Smooth muscle cell (in vitro differentiated cells): ENCODE data around the gene MYO1E. TPM values are rescaled to one million over a fixed set of nuclear protein-coding genes. Genes with fewer than 3 reads are reported as not detected.
A peak's percentile ranks its signal among the peaks of the same experiment; 100 is the strongest.

ENCODE experiments used
- DNase-seq: peaks from one replicate; lab custom pipeline; 2025; ENCODE audit not compliant: unreplicated experiment; lab: John Stamatoyannopoulos, UW
- H2AFZ ChIP-seq: fragments of 200-600 bp; sonication (generic); 2 replicates; pipeline ENCODE4 v1.6.0; 2016; ENCODE audit warnings: antibody characterized with exemption, low read depth, mild to moderate bottlenecking
- H3F3A ChIP-seq: fragments of 200-600 bp; sonication (generic); 2 replicates; pipeline ENCODE4 v1.6.0; 2017; ENCODE audit warnings: antibody characterized with exemption, low read depth
- H3K27ac ChIP-seq: fragments of 200-600 bp; sonication (generic); 2 replicates; pipeline ENCODE4 v1.5.1; 2016; ENCODE audit warnings: low read depth, mild to moderate bottlenecking
- H3K27me3 ChIP-seq: fragments of 200-600 bp; sonication (generic); 2 replicates; pipeline ENCODE4 v1.6.1; 2016; ENCODE audit warnings: low read depth, mild to moderate bottlenecking
- H3K36me3 ChIP-seq: fragments of 200-600 bp; sonication (generic); 2 replicates; pipeline ENCODE4 v1.5.1; 2016; ENCODE audit warnings: low read depth
- H3K4me1 ChIP-seq: fragments of 200-600 bp; sonication (generic); 2 replicates; pipeline ENCODE4 v1.5.1; 2016; ENCODE audit warnings: low read depth
- H3K4me2 ChIP-seq: fragments of 200-600 bp; sonication (generic); 2 replicates; pipeline ENCODE4 v1.6.0; 2016; ENCODE audit warnings: mild to moderate bottlenecking
- H3K4me3 ChIP-seq: fragments of 200-600 bp; sonication (generic); 2 replicates; pipeline ENCODE4 v1.5.1; 2016; ENCODE audit warnings: mild to moderate bottlenecking
- H3K79me2 ChIP-seq: fragments of 200-600 bp; sonication (generic); 2 replicates; pipeline ENCODE4 v1.6.0; 2016; ENCODE audit warnings: low read depth, mild to moderate bottlenecking
- H3K9ac ChIP-seq: fragments of 200-600 bp; sonication (generic); 2 replicates; pipeline ENCODE4 v1.6.0; 2016; ENCODE audit warnings: low read depth
- H3K9me3 ChIP-seq: fragments of 200-600 bp; sonication (generic); replicated peaks from 2 replicates; pipeline ENCODE4 v1.5.1; 2016; ENCODE audit warnings: low read depth
- H4K20me1 ChIP-seq: fragments of 200-600 bp; sonication (generic); 2 replicates; pipeline ENCODE4 v1.6.0; 2016; ENCODE audit warnings: low read depth
- WGBS: methylation state at CpG from one replicate; pipeline ENCODE4 v1.1.7; 2016; ENCODE audit warnings: low lambda C conversion rate; 5-methylcytosine and 5-hydroxymethylcytosine counted together
- polyA plus RNA-seq: library from polyadenylated mRNA; unstranded; fragments of >200 nt; fragmentation: Nextera tagmentation; extraction: Ambion mirVana; gene quantifications from 2 replicates; pipeline ENCODE4 v1.2.1, GENCODE V29; 2016
- total RNA-seq: library from RNA; depleted of rRNA; stranded (reverse); fragments of >200 nt; gene quantifications from 2 replicates; pipeline ENCODE4 v1.2.3, GENCODE V29; 2014
- TF ChIP-seq, protein P1 (sequence below): fragments of 200-600 bp; sonication (generic); IDR thresholded peaks from 2 replicates; pipeline ENCODE4 v1.5.1; 2017; ENCODE audit warnings: borderline replicate concordance, mild to moderate bottlenecking, antibody characterized with exemption; ENCODE audit not compliant: insufficient read depth, poor library complexity, severe bottlenecking

The MYO1E gene
- total and polyA plus RNA-seq, 2 experiments from 2014 or later = 50.0 to 54.5 TPM

DNA sequence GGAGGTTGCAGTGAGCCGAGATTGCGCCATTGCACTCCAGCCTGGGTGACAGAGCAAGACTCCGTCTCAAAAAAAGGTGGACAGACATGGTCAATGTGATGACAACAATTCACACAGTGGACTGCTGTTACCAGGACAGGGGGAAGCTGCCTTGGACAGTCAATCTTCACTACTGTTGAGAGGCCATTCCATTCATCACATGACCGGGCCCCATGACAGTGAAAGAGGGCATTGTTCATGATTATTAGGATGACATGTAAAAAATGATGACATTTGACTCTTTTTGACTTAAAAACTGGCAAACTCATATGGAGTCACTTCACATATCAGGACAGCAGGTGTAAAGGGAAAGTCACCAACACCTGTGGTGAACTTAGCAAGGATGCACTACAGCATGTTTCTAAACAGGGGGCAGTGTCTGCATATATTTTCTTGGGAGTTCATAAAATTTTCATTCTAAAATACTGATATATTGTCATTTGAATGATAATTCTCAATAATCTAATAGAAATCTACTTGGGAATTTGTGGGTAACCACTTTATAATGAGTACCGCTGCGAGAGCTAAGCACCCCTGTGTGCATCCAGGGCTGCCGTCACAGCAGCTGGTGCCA, 200.3 kb downstream of the MYO1E start:
- no peak overlapping the region for H2AFZ ChIP-seq
- 97% methylated on average over 7 of the region's 7 CpGs for WGBS
- H3K27me3 ChIP-seq = no peaks in the 10 kb centered on the region
- peaks cover 9% of the 10 kb centered on the region for H3K36me3 ChIP-seq
- no peaks in the 10 kb centered on the region for H3K79me2 ChIP-seq
- H3K27ac ChIP-seq = no peak overlapping the region
- peaks cover 37% of the 10 kb centered on the region for H3F3A ChIP-seq
- no peaks in the 10 kb centered on the region for H3K9me3 ChIP-seq
- no peaks in the 10 kb centered on the region for H4K20me1 ChIP-seq
- TF ChIP-seq, protein P1, sequence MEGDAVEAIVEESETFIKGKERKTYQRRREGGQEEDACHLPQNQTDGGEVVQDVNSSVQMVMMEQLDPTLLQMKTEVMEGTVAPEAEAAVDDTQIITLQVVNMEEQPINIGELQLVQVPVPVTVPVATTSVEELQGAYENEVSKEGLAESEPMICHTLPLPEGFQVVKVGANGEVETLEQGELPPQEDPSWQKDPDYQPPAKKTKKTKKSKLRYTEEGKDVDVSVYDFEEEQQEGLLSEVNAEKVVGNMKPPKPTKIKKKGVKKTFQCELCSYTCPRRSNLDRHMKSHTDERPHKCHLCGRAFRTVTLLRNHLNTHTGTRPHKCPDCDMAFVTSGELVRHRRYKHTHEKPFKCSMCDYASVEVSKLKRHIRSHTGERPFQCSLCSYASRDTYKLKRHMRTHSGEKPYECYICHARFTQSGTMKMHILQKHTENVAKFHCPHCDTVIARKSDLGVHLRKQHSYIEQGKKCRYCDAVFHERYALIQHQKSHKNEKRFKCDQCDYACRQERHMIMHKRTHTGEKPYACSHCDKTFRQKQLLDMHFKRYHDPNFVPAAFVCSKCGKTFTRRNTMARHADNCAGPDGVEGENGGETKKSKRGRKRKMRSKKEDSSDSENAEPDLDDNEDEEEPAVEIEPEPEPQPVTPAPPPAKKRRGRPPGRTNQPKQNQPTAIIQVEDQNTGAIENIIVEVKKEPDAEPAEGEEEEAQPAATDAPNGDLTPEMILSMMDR = no peak
- DNase-seq = no peak
- H3K4me2 ChIP-seq = no peak overlapping the region
- peaks cover 22% of the 10 kb centered on the region for H3K4me1 ChIP-seq
- no peak overlapping the region for H3K4me3 ChIP-seq
- H3K9ac ChIP-seq = no peak overlapping the region

DNA sequence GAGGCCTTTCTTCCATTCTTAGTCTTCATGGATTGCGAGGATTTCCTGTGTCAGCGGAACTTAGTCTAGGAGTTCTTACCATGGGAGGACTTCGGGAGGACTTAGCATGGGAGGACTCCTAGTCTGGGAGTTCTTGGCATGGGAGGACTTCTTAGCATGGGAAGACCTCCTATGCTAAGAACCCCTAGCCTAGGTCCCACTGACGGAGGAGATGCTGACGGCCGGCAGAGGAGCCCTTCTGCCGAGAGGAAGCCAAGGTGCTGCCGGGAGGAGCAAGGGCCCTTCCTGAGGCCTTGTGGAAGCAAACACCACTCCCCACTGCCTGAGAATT, 201.6 kb downstream of the MYO1E start:
- peaks cover 9% of the 10 kb centered on the region for H3K36me3 ChIP-seq
- peak overlapping the region; percentile 35 for H3K4me2 ChIP-seq
- no peaks in the 10 kb centered on the region for H4K20me1 ChIP-seq
- WGBS = 87% methylated on average over 8 of the region's 8 CpGs
- H3K9me3 ChIP-seq = no peaks in the 10 kb centered on the region
- H3K4me3 ChIP-seq = no peak overlapping the region
- H2AFZ ChIP-seq = no peak overlapping the region
- peaks cover 25% of the 10 kb centered on the region for H3K4me1 ChIP-seq
- peak overlapping the region; percentile 95 for H3K27ac ChIP-seq
- TF ChIP-seq, protein P1 = no peak
- no peaks in the 10 kb centered on the region for H3K27me3 ChIP-seq
- H3K79me2 ChIP-seq = no peaks in the 10 kb centered on the region
- H3F3A ChIP-seq = peaks cover 37% of the 10 kb centered on the region
- no peak overlapping the region for H3K9ac ChIP-seq
- no peak for DNase-seq

DNA sequence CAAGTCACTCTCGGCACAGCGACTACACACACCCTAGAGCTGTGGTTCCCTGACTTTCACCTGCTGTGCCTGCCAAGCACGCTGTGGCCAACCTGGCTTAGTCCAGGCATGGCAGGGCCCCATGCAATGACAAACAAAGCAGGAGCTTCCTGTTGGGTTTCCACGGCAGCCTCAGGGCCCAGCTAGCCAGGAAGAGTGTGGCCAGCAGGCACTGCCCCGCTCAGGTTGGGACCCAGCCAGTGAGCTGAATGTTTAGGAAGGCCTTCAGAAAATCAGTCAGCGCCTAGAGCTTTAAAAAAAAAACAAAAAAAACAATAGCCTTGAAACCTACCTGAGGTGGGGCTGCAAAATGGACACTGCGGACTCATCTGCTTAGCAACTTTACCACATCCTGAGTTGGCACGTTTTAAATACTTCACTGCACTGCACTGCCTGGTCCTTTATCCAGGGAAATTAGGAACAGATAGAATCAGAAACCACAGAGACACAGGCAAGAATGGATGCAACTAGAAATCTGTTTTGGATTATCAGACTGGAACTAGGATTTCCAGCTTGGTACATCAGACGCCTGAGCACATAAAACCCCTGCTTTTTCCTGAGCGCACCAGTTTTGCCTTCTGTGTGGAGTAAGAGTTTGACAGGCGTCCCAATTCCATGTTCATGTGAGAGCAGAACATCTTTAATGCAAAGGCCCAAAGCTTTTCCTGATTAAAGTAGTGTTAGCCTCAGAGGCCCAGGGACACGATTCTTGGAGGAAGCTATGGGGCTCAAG, 202.2 kb downstream of the MYO1E start:
- peaks cover 22% of the 10 kb centered on the region for H3K4me1 ChIP-seq
- peaks cover 9% of the 10 kb centered on the region for H3K36me3 ChIP-seq
- no peak overlapping the region for H2AFZ ChIP-seq
- H3K4me2 ChIP-seq = peak overlapping the region; percentile 35
- TF ChIP-seq, protein P1 = no peak
- H4K20me1 ChIP-seq = no peaks in the 10 kb centered on the region
- no peaks in the 10 kb centered on the region for H3K79me2 ChIP-seq
- peaks cover 37% of the 10 kb centered on the region for H3F3A ChIP-seq
- H3K27me3 ChIP-seq = no peaks in the 10 kb centered on the region
- DNase-seq = no peak
- H3K9me3 ChIP-seq = no peaks in the 10 kb centered on the region
- WGBS = 48% methylated on average over 12 of the region's 12 CpGs
- H3K27ac ChIP-seq = peak overlapping the region; percentile 95
- peak overlapping the region; percentile 82 for H3K9ac ChIP-seq
- no peak overlapping the region for H3K4me3 ChIP-seq
